OCI-LY1 (cell line): ENCODE data around the gene SLC35F4.

ENCODE experiments used
- H2AFZ ChIP-seq: fragments of 200-600 bp; sonication (generic), shearing (Covaris generic); 2 replicates; pipeline ENCODE4 v1.6.0; 2014; ENCODE audit warnings: antibody characterized with exemption, mild to moderate bottlenecking, low read length
- H3F3A ChIP-seq: fragments of 200-600 bp; sonication (generic), shearing (Covaris generic); 2 replicates; pipeline ENCODE4 v1.6.0; 2014; ENCODE audit warnings: mild to moderate bottlenecking, antibody characterized with exemption, low read length, moderate library complexity; ENCODE audit not compliant: insufficient read depth
- H3K27ac ChIP-seq: fragments of 200-600 bp; sonication (generic); 2 replicates; pipeline ENCODE4 v1.5.1; 2014; ENCODE audit warnings: low read length, mixed run types, mild to moderate bottlenecking, low read depth; ENCODE audit not compliant: poor library complexity, severe bottlenecking
- H3K27me3 ChIP-seq: fragments of 200-600 bp; sonication (generic); 2 replicates; pipeline ENCODE4 v1.6.0; 2014; ENCODE audit warnings: antibody characterized with exemption, mild to moderate bottlenecking, low read length, moderate library complexity; ENCODE audit not compliant: insufficient read depth
- H3K36me3 ChIP-seq: fragments of 200-600 bp; sonication (generic); 2 replicates; pipeline ENCODE4 v1.6.1; 2014; ENCODE audit warnings: mild to moderate bottlenecking, antibody characterized with exemption, low read length, moderate library complexity, mixed read lengths; ENCODE audit not compliant: insufficient read depth
- H3K4me1 ChIP-seq: fragments of 200-600 bp; sonication (generic); 2 replicates; pipeline ENCODE4 v1.5.1; 2014; ENCODE audit warnings: mild to moderate bottlenecking, low read length, moderate library complexity; ENCODE audit not compliant: insufficient read depth, severe bottlenecking
- H3K4me2 ChIP-seq: fragments of 200-600 bp; sonication (generic), shearing (Covaris generic); 2 replicates; pipeline ENCODE4 v1.6.1; 2014; ENCODE audit warnings: low read length
- H3K4me3 ChIP-seq: fragments of 200-600 bp; sonication (generic); 2 replicates; pipeline ENCODE4 v1.5.1; 2014; ENCODE audit warnings: low read length, low read depth, mild to moderate bottlenecking, mixed read lengths; ENCODE audit not compliant: poor library complexity, severe bottlenecking
- H3K79me2 ChIP-seq: fragments of 200-600 bp; shearing (Covaris generic); 2 replicates; pipeline ENCODE4 v1.6.1; 2016; ENCODE audit warnings: mixed run types, low read length, mixed read lengths; ENCODE audit not compliant: insufficient read depth
- H3K9ac ChIP-seq: fragments of 200-600 bp; sonication (generic), shearing (Covaris generic); 2 replicates; pipeline ENCODE4 v1.6.1; 2014; ENCODE audit warnings: mild to moderate bottlenecking, low read length, mixed read lengths
- H3K9me2 ChIP-seq: fragments of 200-600 bp; sonication (generic), shearing (Covaris generic); 2 replicates; pipeline ENCODE4 v1.6.1; 2014; ENCODE audit warnings: low read depth, mild to moderate bottlenecking, low read length, mixed read lengths
- H3K9me3 ChIP-seq: fragments of 200-600 bp; shearing (Covaris generic); 2 replicates; pipeline ENCODE4 v1.6.1; 2014; ENCODE audit warnings: low read length, mixed read lengths
- H4K20me1 ChIP-seq: fragments of 200-600 bp; sonication (generic), shearing (Covaris generic); 2 replicates; pipeline ENCODE4 v1.6.0; 2016; ENCODE audit warnings: mild to moderate bottlenecking, low read length; ENCODE audit not compliant: insufficient read depth
- EZH2 ChIP-seq: fragments of 200-600 bp; sonication (generic), shearing (Covaris generic); IDR thresholded peaks from 2 replicates; pipeline ENCODE4 v1.8.0; 2017; ENCODE audit warnings: borderline replicate concordance, mixed run types, mild to moderate bottlenecking, antibody characterized with exemption, low read length, moderate library complexity, mixed read lengths
- TF ChIP-seq, protein P1 (sequence below): fragments of 200-600 bp; sonication (generic), shearing (Covaris generic); IDR thresholded peaks from 2 replicates; pipeline ENCODE4 v1.5.1; 2017; ENCODE audit warnings: mild to moderate bottlenecking, antibody characterized with exemption, low read length, moderate library complexity, mixed read lengths

SLC35F4 gene

DNA sequence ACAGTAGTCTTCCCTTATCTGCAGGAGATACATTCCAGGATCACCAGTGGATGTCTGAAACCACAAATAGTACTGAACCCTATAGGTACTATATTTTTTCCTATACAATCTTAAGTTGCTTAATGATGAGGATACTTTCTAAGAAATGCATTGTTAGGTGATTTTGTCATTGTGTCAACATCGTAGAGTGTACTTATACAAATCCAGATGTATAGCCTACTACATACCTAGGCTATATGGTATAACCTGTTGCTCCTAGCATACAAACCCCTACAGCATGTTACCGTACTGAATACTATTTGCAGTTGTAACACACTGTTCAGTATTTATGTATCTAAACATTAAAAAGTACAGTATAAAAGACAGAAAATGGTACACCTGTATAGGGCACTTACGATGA lies 165.9 kb downstream of the SLC35F4 start:
- no peaks in the 10 kb centered on the region for H3F3A ChIP-seq
- H3K9me3 ChIP-seq = no peaks in the 10 kb centered on the region
- H3K9me2 ChIP-seq = no peaks in the 10 kb centered on the region
- no peaks in the 10 kb centered on the region for H3K4me1 ChIP-seq
- TF ChIP-seq, protein P1, sequence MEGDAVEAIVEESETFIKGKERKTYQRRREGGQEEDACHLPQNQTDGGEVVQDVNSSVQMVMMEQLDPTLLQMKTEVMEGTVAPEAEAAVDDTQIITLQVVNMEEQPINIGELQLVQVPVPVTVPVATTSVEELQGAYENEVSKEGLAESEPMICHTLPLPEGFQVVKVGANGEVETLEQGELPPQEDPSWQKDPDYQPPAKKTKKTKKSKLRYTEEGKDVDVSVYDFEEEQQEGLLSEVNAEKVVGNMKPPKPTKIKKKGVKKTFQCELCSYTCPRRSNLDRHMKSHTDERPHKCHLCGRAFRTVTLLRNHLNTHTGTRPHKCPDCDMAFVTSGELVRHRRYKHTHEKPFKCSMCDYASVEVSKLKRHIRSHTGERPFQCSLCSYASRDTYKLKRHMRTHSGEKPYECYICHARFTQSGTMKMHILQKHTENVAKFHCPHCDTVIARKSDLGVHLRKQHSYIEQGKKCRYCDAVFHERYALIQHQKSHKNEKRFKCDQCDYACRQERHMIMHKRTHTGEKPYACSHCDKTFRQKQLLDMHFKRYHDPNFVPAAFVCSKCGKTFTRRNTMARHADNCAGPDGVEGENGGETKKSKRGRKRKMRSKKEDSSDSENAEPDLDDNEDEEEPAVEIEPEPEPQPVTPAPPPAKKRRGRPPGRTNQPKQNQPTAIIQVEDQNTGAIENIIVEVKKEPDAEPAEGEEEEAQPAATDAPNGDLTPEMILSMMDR = no peak
- TF ChIP-seq EZH2 = no peak
- H3K9ac ChIP-seq = no peak overlapping the region
- H3K4me2 ChIP-seq = no peak overlapping the region
- H3K79me2 ChIP-seq = no peaks in the 10 kb centered on the region
- H3K27ac ChIP-seq = no peak overlapping the region
- no peaks in the 10 kb centered on the region for H3K27me3 ChIP-seq
- no peaks in the 10 kb centered on the region for H4K20me1 ChIP-seq
- no peak overlapping the region for H3K4me3 ChIP-seq
- no peaks in the 10 kb centered on the region for H3K36me3 ChIP-seq
- H2AFZ ChIP-seq = no peak overlapping the region

DNA sequence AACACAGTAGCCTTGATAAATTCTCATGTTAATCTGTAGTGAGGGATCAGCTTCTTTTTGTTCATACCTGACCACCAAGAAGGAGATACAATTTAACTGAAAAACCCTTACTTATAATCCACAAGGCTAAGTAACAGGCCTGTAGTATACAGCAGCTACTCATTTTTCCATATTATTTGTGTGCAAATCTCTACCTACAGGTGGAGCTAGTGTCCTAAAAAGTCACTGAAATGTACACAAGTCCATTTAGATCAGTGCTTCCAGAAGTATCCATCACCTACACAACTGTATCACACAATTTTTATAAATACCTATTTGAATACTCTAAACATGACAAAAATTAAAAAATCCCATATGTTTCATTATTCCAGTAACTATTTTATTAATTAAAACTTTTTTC lies 173.2 kb downstream of the SLC35F4 start:
- Histone ChIP-seq H2AFZ (no peak overlapping the region), H3K4me2 (no peak overlapping the region), H3K27ac (no peak overlapping the region), H3K4me1 (no peaks in the 10 kb centered on the region), H3K9ac (no peak overlapping the region), H4K20me1 (no peaks in the 10 kb centered on the region), H3K9me2 (no peaks in the 10 kb centered on the region), H3F3A (no peaks in the 10 kb centered on the region), H3K4me3 (no peak overlapping the region), H3K36me3 (no peaks in the 10 kb centered on the region), H3K9me3 (no peaks in the 10 kb centered on the region), H3K79me2 (no peaks in the 10 kb centered on the region), H3K27me3 (no peaks in the 10 kb centered on the region)
- TF ChIP-seq, protein P1 = peak; percentile 64
- no peak for TF ChIP-seq EZH2

DNA sequence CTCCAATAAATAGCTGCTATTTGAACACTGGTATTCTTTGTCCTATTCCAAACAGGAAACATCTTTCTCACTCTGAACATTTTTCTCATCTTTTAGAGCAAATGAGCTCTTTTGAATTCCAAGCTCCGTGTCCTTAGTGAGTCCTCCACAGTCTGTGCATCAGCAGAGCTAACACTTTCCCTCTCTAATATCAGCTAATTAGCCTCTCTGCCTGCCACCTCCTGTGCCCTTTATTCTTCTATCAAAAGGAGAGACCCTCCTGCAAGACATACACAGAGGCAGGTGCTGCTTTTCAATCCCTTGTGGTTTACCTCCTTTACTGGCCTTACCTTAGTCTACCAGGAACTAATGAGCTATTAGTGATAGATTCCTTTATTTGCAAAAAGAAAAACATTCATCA lies 178.5 kb downstream of the SLC35F4 start:
- Histone ChIP-seq H3K36me3 (no peaks in the 10 kb centered on the region), H3K4me2 (no peak overlapping the region), H2AFZ (no peak overlapping the region), H3K9ac (no peak overlapping the region), H3K9me2 (no peaks in the 10 kb centered on the region), H3F3A (no peaks in the 10 kb centered on the region), H3K27ac (no peak overlapping the region), H3K4me1 (no peaks in the 10 kb centered on the region), H3K79me2 (no peaks in the 10 kb centered on the region), H3K27me3 (no peaks in the 10 kb centered on the region), H4K20me1 (no peaks in the 10 kb centered on the region), H3K9me3 (no peaks in the 10 kb centered on the region), H3K4me3 (no peak overlapping the region)
- TF ChIP-seq, protein P1 = no peak
- TF ChIP-seq EZH2 = no peak
